NCI-H2107 treated with DMSO at 0.1 percent for 48 hours (cell line): ENCODE data around the gene SERPINA10.
"Not testable (repeated sequence)": the region's sequence is repeated elsewhere in the genome, so short reads cannot be mapped to it uniquely, and the experiment has no call there.

Source experiments
- DNase-seq: peaks from one replicate; lab custom pipeline; 2025; ENCODE audit not compliant: unreplicated experiment; lab: John Stamatoyannopoulos, UW

Gene SERPINA10

GRCh38 chr14:94285158-94285557, 7.9 kb downstream of the SERPINA10 start:
- DNase-seq = no peak

GRCh38 chr14:94284221-94284620, 8.8 kb downstream of the SERPINA10 start:
- no peak for DNase-seq

GRCh38 chr14:94282991-94283723, 9.9 kb downstream of the SERPINA10 start:
- no peak for DNase-seq

- DNase-seq = no peak
Observed at GRCh38 chr14:94278731-94279130, 14.3 kb downstream of the SERPINA10 start.

- DNase-seq = not testable (repeated sequence)
Observed at GRCh38 chr14:94276898-94277561, 16.0 kb downstream of the SERPINA10 start.

GRCh38 chr14:94269156-94269555, 23.9 kb downstream of the SERPINA10 start:
- peak; percentile 23 for DNase-seq

- not testable (repeated sequence) for DNase-seq
Observed at GRCh38 chr14:94268582-94268981, 24.5 kb downstream of the SERPINA10 start.

- DNase-seq = no peak
Observed at GRCh38 chr14:94267352-94267751, 25.7 kb downstream of the SERPINA10 start.

- not testable (repeated sequence) for DNase-seq
Observed at GRCh38 chr14:94264195-94264594, 28.9 kb downstream of the SERPINA10 start.

- no peak for DNase-seq
Observed at GRCh38 chr14:94244182-94244581, 48.9 kb downstream of the SERPINA10 start.

GRCh38 chr14:94239406-94239805, 53.7 kb downstream of the SERPINA10 start:
- no peak for DNase-seq

GRCh38 chr14:94237983-94238382, 55.1 kb downstream of the SERPINA10 start:
- DNase-seq = no peak

- DNase-seq = no peak
Observed at GRCh38 chr14:94237046-94237445, 56.0 kb downstream of the SERPINA10 start.
